BLaER1 (cell line): Measurements from ENCODE around the gene FANCG.

Experiments used
- H3K27ac ChIP-seq: shearing (Covaris generic); formaldehyde crosslinking; 2 replicates; pipeline ENCODE4 v1.8.1; 2022
- H3K27me3 ChIP-seq: shearing (Covaris generic); formaldehyde crosslinking; 2 replicates; pipeline ENCODE4 v1.8.1; 2022
- H3K36me3 ChIP-seq: shearing (Covaris generic); formaldehyde crosslinking; 2 replicates; pipeline ENCODE4 v1.8.1; 2022
- H3K4me1 ChIP-seq: shearing (Covaris generic); formaldehyde crosslinking; 2 replicates; pipeline ENCODE4 v1.8.1; 2022
- H3K4me2 ChIP-seq: shearing (Covaris generic); formaldehyde crosslinking; 2 replicates; pipeline ENCODE4 v1.8.1; 2022
- H3K4me3 ChIP-seq: shearing (Covaris generic); formaldehyde crosslinking; 2 replicates; pipeline ENCODE4 v1.8.1; 2022
- H3K9ac ChIP-seq: shearing (Covaris generic); formaldehyde crosslinking; 2 replicates; pipeline ENCODE4 v1.8.1; 2022
- H3K9me3 ChIP-seq: shearing (Covaris generic); formaldehyde crosslinking; 2 replicates; pipeline ENCODE4 v1.8.1; 2022
- H4K20me1 ChIP-seq: shearing (Covaris generic); formaldehyde crosslinking; 2 replicates; pipeline ENCODE4 v1.8.1; 2022
- Cebpa-rat ChIP-seq: shearing (Covaris generic); IDR thresholded peaks from 2 replicates; pipeline ENCODE4 v1.8.1; 2022

FANCG gene

GRCh38 chr9:35079426-35080341 is at the start of gene FANCG:
Gene FANCG, minus strand, starts transcription at chr9:35079942. Its CDS starts 418 bp downstream, at chr9:35079524.
- peaks cover 30% of the 10 kb centered on the region for H3K36me3 ChIP-seq
- peak within 1 kb of the TSS; percentile 86 for H3K27ac ChIP-seq
- H3K4me1 ChIP-seq = peaks cover 26% of the 10 kb centered on the region
- H3K27me3 ChIP-seq = no peaks in the 10 kb centered on the region
- peak within 1 kb of the TSS; percentile 82 for H3K4me3 ChIP-seq
- no peaks in the 10 kb centered on the region for H3K9me3 ChIP-seq
- no peak for TF ChIP-seq Cebpa-rat
- 0 out of 2 replicates have a peak, but pooled peaks cover 11% of the 10 kb centered on the region for H4K20me1 ChIP-seq
- H3K4me2 ChIP-seq = peak within 1 kb of the TSS; percentile 94
- H3K9ac ChIP-seq = peak within 1 kb of the TSS; percentile 85

- H3K4me3 ChIP-seq = peak overlapping the region; percentile 79
- peak overlapping the region; percentile 63; the same call in 1 of the 2 replicates for H3K9ac ChIP-seq
- no peak for TF ChIP-seq Cebpa-rat
- peaks cover 29% of the 10 kb centered on the region for H3K4me1 ChIP-seq
- peak overlapping the region; percentile 98 for H3K4me2 ChIP-seq
- H4K20me1 ChIP-seq = peaks cover 13% of the 10 kb centered on the region; the same call in 1 of the 2 replicates
- H3K27me3 ChIP-seq = no peaks in the 10 kb centered on the region
- H3K36me3 ChIP-seq = no peaks in the 10 kb centered on the region
- no peak overlapping the region for H3K27ac ChIP-seq
- no peaks in the 10 kb centered on the region for H3K9me3 ChIP-seq
These were observed 37.3 kb upstream of the FANCG start for GRCh38 chr9:35116898-35117551.

- Histone ChIP-seq H3K27me3 (no peaks in the 10 kb centered on the region), H3K27ac (peak overlapping the region; percentile 46; the same call in 1 of the 2 replicates), H3K4me3 (peak overlapping the region; percentile 79), H3K36me3 (no peaks in the 10 kb centered on the region), H3K9me3 (no peaks in the 10 kb centered on the region), H3K4me1 (peaks cover 33% of the 10 kb centered on the region), H3K4me2 (peak overlapping the region; percentile 98), H3K9ac (peak overlapping the region; percentile 63; the same call in 1 of the 2 replicates), H4K20me1 (peaks cover 16% of the 10 kb centered on the region; the same call in 1 of the 2 replicates)
- TF ChIP-seq Cebpa-rat = no peak
These were observed 36.8 kb upstream of the FANCG start for GRCh38 chr9:35116539-35116897.

GRCh38 chr9:35115680-35116538 is 36.2 kb upstream of the FANCG start, which contains the start of gene ATOSB:
Gene ATOSB, minus strand, starts transcription at chr9:35115862. Its CDS starts 7,588 bp downstream, at chr9:35108274.
- H4K20me1 ChIP-seq = peaks cover 21% of the 10 kb centered on the region
- no peak for TF ChIP-seq Cebpa-rat
- no peaks in the 10 kb centered on the region for H3K9me3 ChIP-seq
- H3K27ac ChIP-seq = peak within 1 kb of the TSS; percentile 95
- peak within 1 kb of the TSS; percentile 80 for H3K9ac ChIP-seq
- H3K4me1 ChIP-seq = peaks cover 36% of the 10 kb centered on the region
- no peaks in the 10 kb centered on the region for H3K36me3 ChIP-seq
- H3K27me3 ChIP-seq = no peaks in the 10 kb centered on the region
- peak within 1 kb of the TSS; percentile 98 for H3K4me2 ChIP-seq
- peak within 1 kb of the TSS; percentile 79 for H3K4me3 ChIP-seq

GRCh38 chr9:35114840-35115628 is 35.3 kb upstream of the FANCG start:
- Histone ChIP-seq H3K27me3 (no peaks in the 10 kb centered on the region), H3K36me3 (no peaks in the 10 kb centered on the region), H3K4me1 (peaks cover 45% of the 10 kb centered on the region), H3K4me3 (peak overlapping the region; percentile 79), H3K9ac (peak overlapping the region; percentile 80), H3K9me3 (no peaks in the 10 kb centered on the region), H3K27ac (peak overlapping the region; percentile 95), H3K4me2 (peak overlapping the region; percentile 98), H4K20me1 (peaks cover 29% of the 10 kb centered on the region)
- TF ChIP-seq Cebpa-rat = no peak

- H3K36me3 ChIP-seq = no peaks in the 10 kb centered on the region
- no peaks in the 10 kb centered on the region for H3K9me3 ChIP-seq
- H3K4me3 ChIP-seq = peak overlapping the region; percentile 79
- TF ChIP-seq Cebpa-rat = no peak
- H3K9ac ChIP-seq = peak overlapping the region; percentile 80
- H3K4me1 ChIP-seq = peaks cover 53% of the 10 kb centered on the region
- H3K27ac ChIP-seq = peak overlapping the region; percentile 95
- peaks cover 37% of the 10 kb centered on the region for H4K20me1 ChIP-seq
- H3K27me3 ChIP-seq = no peaks in the 10 kb centered on the region
- peak overlapping the region; percentile 98 for H3K4me2 ChIP-seq
These were observed 34.5 kb upstream of the FANCG start for GRCh38 chr9:35114113-35114839.

- no peak for TF ChIP-seq Cebpa-rat
- no peaks in the 10 kb centered on the region for H3K27me3 ChIP-seq
- peaks cover 49% of the 10 kb centered on the region for H4K20me1 ChIP-seq
- peak overlapping the region; percentile 69 for H3K9ac ChIP-seq
- H3K36me3 ChIP-seq = peaks cover 13% of the 10 kb centered on the region
- H3K4me3 ChIP-seq = peak overlapping the region; percentile 74; the same call in 1 of the 2 replicates
- H3K4me2 ChIP-seq = peak overlapping the region; percentile 98
- peaks cover 56% of the 10 kb centered on the region for H3K4me1 ChIP-seq
- no peaks in the 10 kb centered on the region for H3K9me3 ChIP-seq
- peak overlapping the region; percentile 70 for H3K27ac ChIP-seq
These were observed 32.7 kb upstream of the FANCG start for GRCh38 chr9:35112257-35113020.
